Measurements from ENCODE around the gene NPPB. TPM values are rescaled to one million over a fixed set of nuclear protein-coding genes. Genes with fewer than 3 reads are reported as not detected.

NPPB gene
- total RNA-seq, 2 donors from 2014 or later = not detected

DNA sequence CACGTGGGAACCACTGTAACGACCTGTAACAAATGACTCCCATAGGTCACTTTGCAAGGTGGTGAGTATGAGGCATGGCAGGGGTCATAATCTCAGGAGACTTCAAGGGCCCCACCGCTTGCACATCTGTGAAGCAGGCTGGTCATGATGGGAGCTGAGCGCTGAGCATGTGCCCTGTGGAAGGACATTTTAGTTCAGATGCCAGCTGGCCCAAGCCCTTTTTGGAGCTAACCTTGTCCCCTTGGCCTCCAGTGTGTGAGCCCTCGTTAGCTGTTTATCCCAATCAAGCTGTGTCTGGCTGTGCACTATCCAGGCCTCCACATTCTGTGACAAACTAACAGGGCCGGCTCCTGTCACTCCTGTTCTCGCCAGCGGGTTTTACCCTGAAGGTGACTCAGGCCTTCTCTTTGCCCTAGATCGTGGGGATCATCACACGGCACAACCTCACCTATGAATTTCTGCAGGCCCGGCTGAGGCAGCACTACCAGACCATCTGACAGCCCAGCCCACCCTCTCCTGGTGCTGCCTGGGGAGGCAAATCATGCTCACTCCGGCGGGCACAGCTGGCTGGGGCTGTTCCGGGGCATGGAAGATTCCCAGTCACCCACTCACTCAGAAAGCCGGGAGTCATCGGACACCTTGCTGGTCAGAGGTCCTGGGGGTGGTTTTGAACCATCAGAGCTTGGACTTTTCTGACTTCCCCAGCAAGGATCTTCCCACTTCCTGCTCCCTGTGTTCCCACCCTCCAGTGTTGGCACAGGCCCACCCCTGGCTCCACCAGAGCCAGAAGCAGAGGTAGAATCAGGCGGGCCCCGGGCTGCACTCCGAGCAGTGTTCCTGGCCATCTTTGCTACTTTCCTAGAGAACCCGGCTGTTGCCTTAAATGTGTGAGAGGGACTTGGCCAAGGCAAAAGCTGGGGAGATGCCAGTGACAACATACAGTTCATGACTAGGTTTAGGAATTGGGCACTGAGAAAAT is 18.7 kb downstream of the NPPB start:
- intact Hi-C loops (cut with DNase I, micrococcal nuclease) = loop anchor here in 1 of 2 donors (10.0 kb wide), 2 partner anchors 55 to 125 kb away; no protein-coding TSS in a partner anchor

GRCh38 chr1:11838349-11839272 is 20.1 kb downstream of the NPPB start:
- ATAC-seq (peak; percentile 91), DNase-seq (peak; percentile 43 to 75)
- intact Hi-C loops (cut with DNase I, micrococcal nuclease) = loop anchor here in 1 of 2 donors (10.0 kb wide), 2 partner anchors 56 to 126 kb away; no protein-coding TSS in a partner anchor

More for the DNA sequence above, 18.7 kb downstream of the NPPB start:
- DNase-seq = no peak
- ATAC-seq = no peak

GRCh38 chr1:11837767-11838348 is 20.9 kb downstream of the NPPB start:
- intact Hi-C loops (cut with DNase I, micrococcal nuclease) = loop anchor here in 1 of 2 donors (10.0 kb wide), 2 partner anchors 57 to 127 kb away; no protein-coding TSS in a partner anchor
- DNase-seq (no peak), ATAC-seq (peak; percentile 12)

DNA sequence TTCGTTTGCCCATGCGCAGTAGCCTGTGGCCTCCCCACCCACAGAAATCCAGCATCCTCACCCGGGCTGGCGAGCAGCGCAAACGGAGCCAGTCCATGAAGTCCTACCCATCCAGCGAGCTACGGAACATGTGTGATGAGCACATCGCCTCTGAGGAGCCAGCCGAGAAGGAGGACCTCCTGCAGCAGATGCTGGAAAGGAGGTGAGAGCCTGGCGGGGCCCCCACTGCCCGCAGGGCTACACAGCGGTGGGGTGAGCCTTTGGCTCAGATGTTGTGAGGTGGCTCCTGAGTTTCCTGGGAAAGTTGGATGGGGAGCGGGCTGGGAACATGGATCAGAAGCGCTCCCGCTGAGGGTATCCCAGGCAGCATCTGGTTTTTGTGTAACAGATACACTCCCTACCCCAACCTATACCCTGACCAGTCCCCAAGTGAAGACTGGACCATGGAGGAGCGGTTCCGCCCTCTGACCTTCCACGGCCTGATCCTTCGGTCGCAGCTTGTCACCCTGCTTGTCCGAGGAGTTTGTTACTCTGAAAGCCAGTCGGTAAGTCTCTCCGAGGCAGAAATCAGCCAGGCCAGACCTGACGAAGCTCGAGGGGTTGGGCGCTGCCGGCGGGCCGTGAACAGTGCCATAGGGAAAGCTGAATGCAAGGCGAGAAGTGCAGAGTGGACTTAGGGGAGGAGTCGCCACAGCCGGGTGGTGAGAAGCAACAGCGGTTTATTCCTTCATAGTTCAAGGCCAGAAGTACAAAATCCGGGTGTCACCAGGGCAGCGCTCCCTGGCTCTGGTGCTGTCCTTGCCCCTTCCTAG is 21.6 kb downstream of the NPPB start:
- intact Hi-C loops (cut with DNase I, micrococcal nuclease) = loop anchor here in 1 of 2 donors (10.0 kb wide), 2 partner anchors 58 to 128 kb away; no protein-coding TSS in a partner anchor
- no peak for ATAC-seq

GRCh38 chr1:11835441-11836225 is 23.1 kb downstream of the NPPB start:
- intact Hi-C loops (cut with DNase I, micrococcal nuclease) = loop anchor here in 1 of 2 donors (10.0 kb wide), 2 partner anchors 59 to 129 kb away; no protein-coding TSS in a partner anchor
- DNase-seq (no peak), ATAC-seq (no peak)

More for the DNA sequence above, 21.6 kb downstream of the NPPB start:
- DNase-seq = no peak

GRCh38 chr1:11833900-11834299 is 24.8 kb downstream of the NPPB start:
- intact Hi-C loops (cut with DNase I, micrococcal nuclease) = loop anchor here in 1 of 2 donors (10.0 kb wide), 2 partner anchors 61 to 131 kb away; no protein-coding TSS in a partner anchor

GRCh38 chr1:11833497-11833896 is 25.2 kb downstream of the NPPB start:
- no peak for ATAC-seq
- DNase-seq = no peak
- intact Hi-C loops (cut with DNase I, micrococcal nuclease) = loop anchor here in 1 of 2 donors (10.0 kb wide), 2 partner anchors 61 to 131 kb away; no protein-coding TSS in a partner anchor

More at GRCh38 chr1:11833900-11834299, 24.8 kb downstream of the NPPB start:
- no peak for ATAC-seq
- no peak for DNase-seq

- ATAC-seq (no peak), DNase-seq (no peak)
- intact Hi-C loops (cut with DNase I, micrococcal nuclease) = loop anchor here in 1 of 2 donors (10.0 kb wide), 2 partner anchors 63 to 133 kb away; no protein-coding TSS in a partner anchor
Observed at GRCh38 chr1:11831945-11832725, 26.6 kb downstream of the NPPB start.

DNA sequence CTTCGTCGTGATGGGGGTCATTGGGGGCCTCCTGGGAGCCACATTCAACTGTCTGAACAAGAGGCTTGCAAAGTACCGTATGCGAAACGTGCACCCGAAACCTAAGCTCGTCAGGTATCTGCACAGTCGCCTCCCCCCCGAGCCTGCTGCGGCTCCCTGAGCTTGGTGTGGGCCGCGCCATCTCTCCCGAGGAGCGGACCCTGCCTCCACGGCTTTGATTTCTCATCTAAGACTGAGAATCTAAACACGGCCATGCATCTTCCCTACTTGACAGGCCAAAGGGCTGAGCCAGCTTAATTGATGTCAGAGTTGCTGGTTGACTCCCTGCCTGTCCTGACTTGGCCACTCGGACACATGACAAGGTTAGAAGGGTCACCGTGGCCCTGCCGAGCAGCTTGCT is 30.2 kb downstream of the NPPB start:
- no peak for DNase-seq
- no peak for ATAC-seq
- intact Hi-C loops (cut with DNase I, micrococcal nuclease) = no loop called here

DNA sequence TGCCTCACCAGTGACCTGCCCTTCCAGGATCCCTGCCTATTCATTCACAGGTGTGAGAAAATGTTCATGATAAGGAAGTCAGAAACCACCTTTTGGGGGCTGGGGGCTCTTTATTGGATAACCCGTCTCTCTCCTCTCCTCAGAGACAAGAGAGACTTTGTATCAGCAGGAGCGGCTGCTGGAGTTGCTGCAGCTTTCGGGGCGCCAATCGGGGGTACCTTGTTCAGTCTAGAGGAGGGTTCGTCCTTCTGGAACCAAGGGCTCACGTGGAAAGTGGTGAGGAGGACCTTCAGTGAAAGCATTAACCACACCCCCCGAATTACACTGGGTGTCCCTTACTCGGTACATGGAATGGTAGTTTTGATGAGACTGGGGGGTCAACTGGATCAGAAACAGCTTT is 31.8 kb downstream of the NPPB start:
- DNase-seq (no peak), ATAC-seq (no peak)
- intact Hi-C loops (cut with DNase I, micrococcal nuclease) = no loop called here

GRCh38 chr1:11825131-11825530 is 33.6 kb downstream of the NPPB start:
- ATAC-seq (no peak), DNase-seq (no peak)
- intact Hi-C loops (cut with DNase I, micrococcal nuclease) = no loop called here

DNA sequence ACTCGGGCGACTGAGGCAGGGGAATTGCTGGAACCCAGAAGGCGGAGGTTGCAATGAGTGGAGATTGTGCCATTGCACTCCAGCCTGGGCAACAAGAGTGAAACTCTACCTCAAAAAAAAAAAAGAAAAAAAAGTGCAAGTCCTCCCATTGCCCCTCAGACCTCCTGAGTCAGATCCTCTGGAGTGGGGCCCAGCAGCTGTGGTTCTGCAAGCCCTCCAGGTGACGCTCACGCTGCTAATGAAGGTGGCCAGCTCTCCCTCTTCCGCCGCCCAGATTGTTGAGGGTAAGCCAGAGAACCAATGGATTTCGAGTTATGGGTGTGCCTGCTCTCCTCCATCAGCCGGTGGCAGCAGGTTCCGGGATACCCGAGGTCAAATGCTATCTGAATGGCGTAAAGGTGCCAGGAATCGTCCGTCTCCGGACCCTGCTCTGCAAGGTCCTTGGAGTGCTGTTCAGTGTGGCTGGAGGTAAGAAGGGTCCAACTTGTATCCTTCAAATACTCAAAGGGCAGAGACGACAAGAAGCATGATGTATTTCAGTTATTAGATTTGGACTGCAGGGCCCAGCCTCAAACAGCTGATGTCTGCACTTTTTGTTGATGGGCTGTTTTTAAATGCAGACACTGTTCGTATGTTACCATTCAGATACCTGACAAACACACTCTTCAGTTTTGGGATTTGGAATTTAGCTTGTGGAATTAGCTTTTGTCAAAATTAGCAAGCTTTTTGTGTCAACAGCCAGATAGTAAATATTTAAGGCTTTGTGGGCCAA is 35.2 kb downstream of the NPPB start:
- DNase-seq (no peak), ATAC-seq (no peak)
- intact Hi-C loops (cut with DNase I, micrococcal nuclease) = no loop called here

- no peak for DNase-seq
- intact Hi-C loops (cut with DNase I, micrococcal nuclease) = no loop called here
Observed at GRCh38 chr1:11822091-11822490, 36.7 kb downstream of the NPPB start.

GRCh38 chr1:11817192-11817591 is 41.6 kb downstream of the NPPB start:
- DNase-seq = no peak
- intact Hi-C loops (cut with DNase I, micrococcal nuclease) = no loop called here
- ATAC-seq = peak; percentile 79

More at GRCh38 chr1:11822091-11822490, 36.7 kb downstream of the NPPB start:
- ATAC-seq = no peak

GRCh38 chr1:11813021-11813420 is 45.7 kb downstream of the NPPB start:
- intact Hi-C loops (cut with DNase I, micrococcal nuclease) = no loop called here
- ATAC-seq (no peak), DNase-seq (no peak)
